Liver (tissue), 9 donors: Measurements from ENCODE around the gene THSD7B. TPM values are rescaled to one million over a fixed set of nuclear protein-coding genes. Genes with fewer than 3 reads are reported as not detected.

Source experiments
- DNase-seq: peaks from one replicate; pipeline ENCODE4 v3.0.0-alpha.2; 2017; ENCODE audit warnings: low spot score
- H3K27ac ChIP-seq, 2 donors: one replicate each; pipeline ENCODE4 v1.7.0; 2013; ENCODE audit warnings: inconsistent platforms in 2 of 2, low read length in 2 of 2, control low read depth in 1 of 2, low read depth in 1 of 2, mild to moderate bottlenecking in 1 of 2
- H3K27me3 ChIP-seq, 4 donors: one replicate each; pipeline versions ENCODE4 v1.6.1 to v1.7.0; 2013; ENCODE audit warnings: low read length in 3 of 4, inconsistent platforms in 1 of 4, mild to moderate bottlenecking in 1 of 4, moderate library complexity in 1 of 4; ENCODE audit not compliant: control insufficient read depth in 4 of 4, insufficient read depth in 4 of 4
- H3K36me3 ChIP-seq, 4 donors: one replicate each; pipeline versions ENCODE4 v1.6.1 to v1.7.0; 2013; ENCODE audit warnings: low read length in 3 of 4, mild to moderate bottlenecking in 3 of 4, low read depth in 1 of 4, moderate library complexity in 1 of 4; ENCODE audit not compliant: control insufficient read depth in 4 of 4, insufficient read depth in 3 of 4
- H3K4me1 ChIP-seq, 4 donors: one replicate each; pipeline versions ENCODE4 v1.6.1 to v1.7.0; 2013; ENCODE audit warnings: low read length in 3 of 4, mild to moderate bottlenecking in 3 of 4, moderate library complexity in 1 of 4; ENCODE audit not compliant: control insufficient read depth in 4 of 4, insufficient read depth in 4 of 4
- H3K4me3 ChIP-seq, 3 donors: one replicate each; pipeline versions ENCODE4 v1.6.1 to v1.7.0; 2013; ENCODE audit warnings: low read length in 3 of 3, control low read depth in 1 of 3, low read depth in 1 of 3, mild to moderate bottlenecking in 1 of 3
- H3K9ac ChIP-seq, 2 donors: one replicate each; pipeline ENCODE4 v1.7.0; 2013; ENCODE audit warnings: low read length in 2 of 2, mild to moderate bottlenecking in 2 of 2, moderate library complexity in 2 of 2, control low read depth in 1 of 2, low read depth in 1 of 2
- H3K9me3 ChIP-seq, 4 donors: one replicate each; pipeline versions ENCODE4 v1.6.1 to v1.7.0; 2013; ENCODE audit warnings: low read length in 3 of 4; ENCODE audit not compliant: control insufficient read depth in 4 of 4
- EGR1 ChIP-seq, 2 donors: IDR thresholded peaks; 2 replicates each; pipeline ENCODE4 v1.6.1; 2016 to 2018; ENCODE audit warnings: antibody characterized with exemption in 2 of 2, low read depth in 2 of 2
- FOXA1 ChIP-seq: IDR thresholded peaks from 2 replicates; pipeline ENCODE4 v1.6.1; 2016; ENCODE audit warnings: antibody characterized with exemption
- FOXA2 ChIP-seq: IDR thresholded peaks from 2 replicates; pipeline ENCODE4 v1.6.1; 2016; ENCODE audit warnings: antibody characterized with exemption
- GABPA ChIP-seq, 2 donors: IDR thresholded peaks in 1 of 2; conservative IDR thresholded peaks in 1 of 2; 2 replicates each; pipeline ENCODE4 v1.6.1; 2016; ENCODE audit warnings: antibody characterized with exemption in 2 of 2, mild to moderate bottlenecking in 1 of 2, moderate library complexity in 1 of 2
- HNF4A ChIP-seq, 2 donors: conservative IDR thresholded peaks; 2 replicates each; pipeline ENCODE4 v1.6.1; 2016; ENCODE audit warnings: antibody characterized with exemption in 2 of 2, mild to moderate bottlenecking in 2 of 2
- HNF4G ChIP-seq: IDR thresholded peaks from 2 replicates; pipeline ENCODE4 v1.6.1; 2016; ENCODE audit warnings: antibody characterized with exemption
- JUND ChIP-seq, 2 donors: IDR thresholded peaks; 2 replicates each; pipeline ENCODE4 v1.6.1; 2016; ENCODE audit warnings: antibody characterized with exemption in 2 of 2
- NR2F2 ChIP-seq: IDR thresholded peaks from 2 replicates; pipeline ENCODE4 v1.6.1; 2016; ENCODE audit warnings: antibody characterized with exemption
- RAD21 ChIP-seq, 2 donors: IDR thresholded peaks; 2 replicates each; pipeline ENCODE4 v1.6.1; 2016; ENCODE audit warnings: antibody characterized with exemption in 2 of 2, mild to moderate bottlenecking in 2 of 2
- RXRA ChIP-seq, 2 donors: IDR thresholded peaks; 2 replicates each; pipeline ENCODE4 v1.6.1; 2017 to 2018; ENCODE audit warnings: antibody characterized with exemption in 2 of 2, mild to moderate bottlenecking in 1 of 2
- SP1 ChIP-seq: IDR thresholded peaks from 2 replicates; pipeline ENCODE4 v1.6.1; 2018; ENCODE audit warnings: antibody characterized with exemption, mild to moderate bottlenecking
- TAF1 ChIP-seq: conservative IDR thresholded peaks from 2 replicates; pipeline ENCODE4 v1.6.1; 2016; ENCODE audit warnings: antibody characterized with exemption, mild to moderate bottlenecking
- YY1 ChIP-seq: IDR thresholded peaks from 2 replicates; pipeline ENCODE4 v1.6.1; 2016; ENCODE audit warnings: antibody characterized with exemption, mild to moderate bottlenecking
- WGBS: extraction: QIAGEN DNeasy Blood & Tissue Kit; methylation state at CpG from one replicate; pipeline ENCODE4 v1.1.7; 2013; 5-methylcytosine and 5-hydroxymethylcytosine counted together
- polyA plus RNA-seq, 2 donors: library from polyadenylated mRNA; stranded (reverse) in 1 of 2; unstranded in 1 of 2; fragments of 200-250 nt in 1 of 2; fragments of >200 nt in 1 of 2; fragmentation: Nextera tagmentation in 1 of 2; extraction: Ambion mirVana in 1 of 2; gene quantifications; one replicate each; pipeline versions ENCODE4 v1.2.1 to v1.2.3, GENCODE V29; 2013 to 2015
- total RNA-seq, 2 donors: library from RNA; depleted of rRNA; stranded (reverse); fragments of >200 nt; gene quantifications; one replicate each; pipeline ENCODE4 v1.2.3, GENCODE V29; 2014
- TF ChIP-seq, protein P1 (sequence below): fragments of 150-350 bp; IDR thresholded peaks from 2 replicates; pipeline ENCODE4 v1.5.1; 2017; ENCODE audit warnings: improper control_type of control experiment, low read depth, low read length; ENCODE audit not compliant: missing input control
- TF ChIP-seq, protein P2 (sequence below): IDR thresholded peaks from 2 replicates; pipeline ENCODE4 v1.6.1; 2016; ENCODE audit warnings: antibody characterized with exemption
- TF ChIP-seq, protein P3 (sequence below): IDR thresholded peaks from 2 replicates; pipeline ENCODE4 v1.6.1; 2016; ENCODE audit warnings: antibody characterized with exemption, mild to moderate bottlenecking
- TF ChIP-seq, protein P4 (sequence below): IDR thresholded peaks from 2 replicates; pipeline ENCODE4 v1.6.1; 2016; ENCODE audit warnings: antibody characterized with exemption
- donor health status: healthy.
- donor health status: healthy.
- donor health status: healthy.
- donor health status: healthy.
- donor health status: healthy.

The THSD7B gene
- total and polyA plus RNA-seq, 4 donors: 0.01 to 0.75 (median 0.42) TPM; not detected in 1

DNA sequence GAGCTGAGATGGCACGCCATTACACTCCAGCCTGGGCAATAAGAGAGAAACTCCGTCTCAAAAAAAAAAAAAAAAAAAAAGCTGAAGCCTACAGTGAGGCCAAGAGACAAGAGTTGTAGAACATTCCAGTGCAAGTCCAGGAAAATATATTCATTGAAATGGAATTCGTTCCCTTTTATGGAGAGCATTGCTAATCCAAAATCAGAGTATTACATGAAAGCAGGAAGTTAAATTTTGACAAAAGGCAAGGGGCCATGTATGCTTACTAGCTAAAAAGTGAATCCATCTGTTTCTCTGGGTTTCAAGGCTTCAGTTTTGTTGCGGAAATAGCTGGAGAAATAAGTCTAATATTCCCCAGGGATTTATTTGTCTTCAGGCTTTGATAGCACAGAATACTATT lies 471.7 kb downstream of the THSD7B start:
- Histone ChIP-seq H3K27me3 (no peaks in the 10 kb centered on the region), H3K4me1 (no peaks in the 10 kb centered on the region), H3K9ac (no peak overlapping the region), H3K27ac (no peak overlapping the region), H3K9me3 (no peaks in the 10 kb centered on the region), H3K4me3 (no peak overlapping the region), H3K36me3 (no peaks in the 10 kb centered on the region)
- no peak for TF ChIP-seq GABPA (IDR thresholded peaks at IDR 0.05 in 1 of 2, conservative IDR thresholded peaks at IDR 0.05 in 1 of 2)
- no peak for TF ChIP-seq TAF1
- no peak for TF ChIP-seq SP1
- no peak for DNase-seq
- WGBS: 84% methylated on average over 4 of the region's 4 CpGs

DNA sequence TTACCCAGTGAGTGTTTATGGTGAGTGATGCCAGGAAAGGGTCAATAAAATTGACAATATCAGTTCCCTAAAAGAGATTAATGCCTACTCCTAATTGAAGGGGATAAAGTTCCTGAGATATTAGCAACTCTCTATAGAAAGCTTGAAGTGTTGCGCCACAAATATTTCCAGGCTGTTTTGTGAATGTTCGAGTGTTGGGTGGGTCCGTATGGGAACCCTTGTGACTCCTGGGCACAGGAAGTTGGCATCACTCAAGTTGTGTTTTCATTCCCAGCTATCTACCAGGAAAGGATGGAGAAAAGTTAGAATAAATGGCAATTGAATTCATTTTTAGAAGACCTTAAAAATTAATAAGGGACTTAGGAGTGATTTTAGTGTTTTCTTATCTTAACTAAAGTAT lies 472.7 kb downstream of the THSD7B start:
- DNase-seq: no peak
- H3K27ac ChIP-seq: no peak overlapping the region
- H3K36me3 ChIP-seq: no peaks in the 10 kb centered on the region
- no peak overlapping the region for H3K9ac ChIP-seq
- WGBS: 86% methylated on average over 3 of the region's 3 CpGs
- H3K4me1 ChIP-seq: no peaks in the 10 kb centered on the region
- TF ChIP-seq NR2F2 (no peak), FOXA2 (no peak), RAD21 (IDR thresholded peaks at IDR 0.05) (no peak), RXRA (IDR thresholded peaks at IDR 0.05) (no peak), FOXA1 (no peak), HNF4A (conservative IDR thresholded peaks at IDR 0.05) (no peak), SP1 (no peak), GABPA (IDR thresholded peaks at IDR 0.05 in 1 of 2, conservative IDR thresholded peaks at IDR 0.05 in 1 of 2) (no peak), HNF4G (no peak), EGR1 (IDR thresholded peaks at IDR 0.05; ENCODE audit: low read depth in 2 of 2) (no peak), JUND (IDR thresholded peaks at IDR 0.05) (no peak), TAF1 (no peak), YY1 (no peak)
- TF ChIP-seq, protein P1, sequence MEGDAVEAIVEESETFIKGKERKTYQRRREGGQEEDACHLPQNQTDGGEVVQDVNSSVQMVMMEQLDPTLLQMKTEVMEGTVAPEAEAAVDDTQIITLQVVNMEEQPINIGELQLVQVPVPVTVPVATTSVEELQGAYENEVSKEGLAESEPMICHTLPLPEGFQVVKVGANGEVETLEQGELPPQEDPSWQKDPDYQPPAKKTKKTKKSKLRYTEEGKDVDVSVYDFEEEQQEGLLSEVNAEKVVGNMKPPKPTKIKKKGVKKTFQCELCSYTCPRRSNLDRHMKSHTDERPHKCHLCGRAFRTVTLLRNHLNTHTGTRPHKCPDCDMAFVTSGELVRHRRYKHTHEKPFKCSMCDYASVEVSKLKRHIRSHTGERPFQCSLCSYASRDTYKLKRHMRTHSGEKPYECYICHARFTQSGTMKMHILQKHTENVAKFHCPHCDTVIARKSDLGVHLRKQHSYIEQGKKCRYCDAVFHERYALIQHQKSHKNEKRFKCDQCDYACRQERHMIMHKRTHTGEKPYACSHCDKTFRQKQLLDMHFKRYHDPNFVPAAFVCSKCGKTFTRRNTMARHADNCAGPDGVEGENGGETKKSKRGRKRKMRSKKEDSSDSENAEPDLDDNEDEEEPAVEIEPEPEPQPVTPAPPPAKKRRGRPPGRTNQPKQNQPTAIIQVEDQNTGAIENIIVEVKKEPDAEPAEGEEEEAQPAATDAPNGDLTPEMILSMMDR: no peak
- TF ChIP-seq, protein P2, sequence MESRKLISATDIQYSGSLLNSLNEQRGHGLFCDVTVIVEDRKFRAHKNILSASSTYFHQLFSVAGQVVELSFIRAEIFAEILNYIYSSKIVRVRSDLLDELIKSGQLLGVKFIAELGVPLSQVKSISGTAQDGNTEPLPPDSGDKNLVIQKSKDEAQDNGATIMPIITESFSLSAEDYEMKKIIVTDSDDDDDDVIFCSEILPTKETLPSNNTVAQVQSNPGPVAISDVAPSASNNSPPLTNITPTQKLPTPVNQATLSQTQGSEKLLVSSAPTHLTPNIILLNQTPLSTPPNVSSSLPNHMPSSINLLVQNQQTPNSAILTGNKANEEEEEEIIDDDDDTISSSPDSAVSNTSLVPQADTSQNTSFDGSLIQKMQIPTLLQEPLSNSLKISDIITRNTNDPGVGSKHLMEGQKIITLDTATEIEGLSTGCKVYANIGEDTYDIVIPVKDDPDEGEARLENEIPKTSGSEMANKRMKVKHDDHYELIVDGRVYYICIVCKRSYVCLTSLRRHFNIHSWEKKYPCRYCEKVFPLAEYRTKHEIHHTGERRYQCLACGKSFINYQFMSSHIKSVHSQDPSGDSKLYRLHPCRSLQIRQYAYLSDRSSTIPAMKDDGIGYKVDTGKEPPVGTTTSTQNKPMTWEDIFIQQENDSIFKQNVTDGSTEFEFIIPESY: no peak
- TF ChIP-seq, protein P3, sequence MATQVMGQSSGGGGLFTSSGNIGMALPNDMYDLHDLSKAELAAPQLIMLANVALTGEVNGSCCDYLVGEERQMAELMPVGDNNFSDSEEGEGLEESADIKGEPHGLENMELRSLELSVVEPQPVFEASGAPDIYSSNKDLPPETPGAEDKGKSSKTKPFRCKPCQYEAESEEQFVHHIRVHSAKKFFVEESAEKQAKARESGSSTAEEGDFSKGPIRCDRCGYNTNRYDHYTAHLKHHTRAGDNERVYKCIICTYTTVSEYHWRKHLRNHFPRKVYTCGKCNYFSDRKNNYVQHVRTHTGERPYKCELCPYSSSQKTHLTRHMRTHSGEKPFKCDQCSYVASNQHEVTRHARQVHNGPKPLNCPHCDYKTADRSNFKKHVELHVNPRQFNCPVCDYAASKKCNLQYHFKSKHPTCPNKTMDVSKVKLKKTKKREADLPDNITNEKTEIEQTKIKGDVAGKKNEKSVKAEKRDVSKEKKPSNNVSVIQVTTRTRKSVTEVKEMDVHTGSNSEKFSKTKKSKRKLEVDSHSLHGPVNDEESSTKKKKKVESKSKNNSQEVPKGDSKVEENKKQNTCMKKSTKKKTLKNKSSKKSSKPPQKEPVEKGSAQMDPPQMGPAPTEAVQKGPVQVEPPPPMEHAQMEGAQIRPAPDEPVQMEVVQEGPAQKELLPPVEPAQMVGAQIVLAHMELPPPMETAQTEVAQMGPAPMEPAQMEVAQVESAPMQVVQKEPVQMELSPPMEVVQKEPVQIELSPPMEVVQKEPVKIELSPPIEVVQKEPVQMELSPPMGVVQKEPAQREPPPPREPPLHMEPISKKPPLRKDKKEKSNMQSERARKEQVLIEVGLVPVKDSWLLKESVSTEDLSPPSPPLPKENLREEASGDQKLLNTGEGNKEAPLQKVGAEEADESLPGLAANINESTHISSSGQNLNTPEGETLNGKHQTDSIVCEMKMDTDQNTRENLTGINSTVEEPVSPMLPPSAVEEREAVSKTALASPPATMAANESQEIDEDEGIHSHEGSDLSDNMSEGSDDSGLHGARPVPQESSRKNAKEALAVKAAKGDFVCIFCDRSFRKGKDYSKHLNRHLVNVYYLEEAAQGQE: no peak
- TF ChIP-seq, protein P4, sequence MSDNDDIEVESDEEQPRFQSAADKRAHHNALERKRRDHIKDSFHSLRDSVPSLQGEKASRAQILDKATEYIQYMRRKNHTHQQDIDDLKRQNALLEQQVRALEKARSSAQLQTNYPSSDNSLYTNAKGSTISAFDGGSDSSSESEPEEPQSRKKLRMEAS: no peak
- H3K27me3 ChIP-seq: no peaks in the 10 kb centered on the region
- H3K4me3 ChIP-seq: no peak overlapping the region
- H3K9me3 ChIP-seq: no peaks in the 10 kb centered on the region
